C4-2B (cell line): Measurements from ENCODE around the gene UXT.

Experiments
- H3K27ac ChIP-seq: fragments of 450-650 bp; 2 replicates; pipeline ENCODE4 v1.5.1; 2017
- ZFX ChIP-seq: fragments of 450-650 bp; IDR thresholded peaks from 2 replicates; pipeline ENCODE4 v1.6.1; 2017
- TF ChIP-seq, protein P1 (sequence below): fragments of 450-650 bp; conservative IDR thresholded peaks from 2 replicates; pipeline ENCODE4 v1.5.1; 2017; ENCODE audit warnings: mild to moderate bottlenecking

Gene UXT

DNA sequence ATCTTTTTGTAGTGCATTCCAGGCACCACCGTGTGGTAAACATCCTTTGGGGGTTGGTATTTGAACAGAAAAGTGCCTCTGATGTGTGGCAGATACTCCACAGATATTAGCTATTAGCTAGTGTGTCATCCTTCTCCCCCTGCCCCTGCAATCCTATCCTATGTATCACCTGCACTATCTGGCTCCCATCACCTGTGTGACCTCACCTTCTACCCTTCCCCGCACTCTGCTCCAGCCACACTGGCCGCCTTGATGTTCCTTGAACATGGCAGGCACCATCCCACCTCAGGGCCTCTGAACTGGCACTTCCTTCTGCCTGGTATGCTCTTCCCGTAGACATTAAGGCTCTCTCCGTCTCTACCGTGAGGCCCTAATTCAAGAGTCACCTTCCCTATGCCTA is 12.3 kb downstream of the UXT start:
- no peak overlapping the region for H3K27ac ChIP-seq
- TF ChIP-seq, protein P1, sequence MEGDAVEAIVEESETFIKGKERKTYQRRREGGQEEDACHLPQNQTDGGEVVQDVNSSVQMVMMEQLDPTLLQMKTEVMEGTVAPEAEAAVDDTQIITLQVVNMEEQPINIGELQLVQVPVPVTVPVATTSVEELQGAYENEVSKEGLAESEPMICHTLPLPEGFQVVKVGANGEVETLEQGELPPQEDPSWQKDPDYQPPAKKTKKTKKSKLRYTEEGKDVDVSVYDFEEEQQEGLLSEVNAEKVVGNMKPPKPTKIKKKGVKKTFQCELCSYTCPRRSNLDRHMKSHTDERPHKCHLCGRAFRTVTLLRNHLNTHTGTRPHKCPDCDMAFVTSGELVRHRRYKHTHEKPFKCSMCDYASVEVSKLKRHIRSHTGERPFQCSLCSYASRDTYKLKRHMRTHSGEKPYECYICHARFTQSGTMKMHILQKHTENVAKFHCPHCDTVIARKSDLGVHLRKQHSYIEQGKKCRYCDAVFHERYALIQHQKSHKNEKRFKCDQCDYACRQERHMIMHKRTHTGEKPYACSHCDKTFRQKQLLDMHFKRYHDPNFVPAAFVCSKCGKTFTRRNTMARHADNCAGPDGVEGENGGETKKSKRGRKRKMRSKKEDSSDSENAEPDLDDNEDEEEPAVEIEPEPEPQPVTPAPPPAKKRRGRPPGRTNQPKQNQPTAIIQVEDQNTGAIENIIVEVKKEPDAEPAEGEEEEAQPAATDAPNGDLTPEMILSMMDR = no peak
- TF ChIP-seq ZFX = no peak

DNA sequence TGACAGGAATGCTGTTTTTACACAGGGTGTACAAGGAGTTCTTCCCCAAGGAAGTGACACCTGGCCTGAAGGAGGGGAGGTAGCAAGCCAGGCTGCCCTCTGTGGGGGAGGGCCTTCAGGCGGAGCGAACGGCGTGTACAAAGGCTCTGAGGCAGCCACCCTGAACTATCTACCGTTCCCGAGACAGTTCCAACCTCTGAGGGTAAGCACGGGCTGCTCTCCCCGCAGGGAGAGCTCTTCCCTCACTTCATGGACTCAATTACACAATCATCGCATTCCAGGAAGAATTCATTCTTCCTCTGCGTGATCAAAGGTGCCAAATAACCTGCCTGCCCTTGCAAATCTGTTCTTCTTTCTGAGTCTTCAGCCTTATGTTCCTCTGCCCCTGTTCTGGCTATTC is 13.4 kb downstream of the UXT start:
- no peak overlapping the region for H3K27ac ChIP-seq
- TF ChIP-seq, protein P1 = no peak
- no peak for TF ChIP-seq ZFX

DNA sequence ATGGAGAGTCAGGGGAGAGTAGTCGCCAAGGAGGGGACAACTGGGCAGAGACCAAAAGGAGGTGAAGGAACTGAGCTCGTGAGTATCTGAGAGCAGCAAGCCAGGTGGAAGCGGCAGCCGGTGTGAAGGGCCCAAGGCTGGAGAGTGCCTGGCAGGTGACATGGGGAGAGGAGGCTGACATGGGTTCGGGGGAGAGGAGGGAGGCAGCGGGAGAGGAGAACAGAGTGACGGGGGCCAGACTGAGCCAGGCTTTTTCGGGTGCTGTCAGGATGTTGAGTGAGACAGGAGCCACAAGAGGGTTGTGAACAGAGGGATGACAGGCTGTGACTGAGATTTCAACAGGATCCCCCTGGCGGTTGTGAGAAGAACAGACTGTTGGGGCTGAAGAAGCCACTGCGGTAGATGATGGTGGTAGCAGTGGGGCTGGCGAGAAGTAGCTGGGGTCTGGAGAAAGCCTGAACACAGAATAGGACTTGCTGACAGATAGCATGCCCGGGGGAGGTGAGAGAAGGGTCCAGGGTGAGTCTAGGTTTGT is 14.4 kb downstream of the UXT start:
- TF ChIP-seq ZFX = no peak
- TF ChIP-seq, protein P1 = peak; percentile 21; the same call in 1 of the 2 replicates
- H3K27ac ChIP-seq = no peak overlapping the region

DNA sequence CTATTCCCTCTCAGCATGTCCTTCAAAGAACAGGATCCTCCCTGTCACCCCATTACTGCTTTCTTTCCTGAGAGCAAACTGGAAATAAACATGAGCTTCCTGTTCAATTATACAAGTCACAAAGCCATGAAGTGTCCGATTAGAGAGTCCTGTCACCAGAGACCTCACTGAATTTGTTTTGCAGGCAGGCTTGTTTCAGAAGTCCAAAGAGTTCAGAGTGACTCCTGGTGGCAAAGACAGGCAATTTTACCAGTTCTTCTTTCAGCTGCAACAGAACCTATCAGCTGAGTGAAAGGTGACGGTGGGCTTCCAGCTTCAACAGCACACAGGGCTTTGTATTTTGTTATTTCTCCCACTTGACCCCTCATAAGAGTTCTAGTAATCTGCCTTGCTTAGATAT is 15.1 kb downstream of the UXT start:
- H3K27ac ChIP-seq = no peak overlapping the region
- TF ChIP-seq, protein P1 = 0 out of 2 replicates have a peak, but pooled peaks have one; percentile 3
- no peak for TF ChIP-seq ZFX

DNA sequence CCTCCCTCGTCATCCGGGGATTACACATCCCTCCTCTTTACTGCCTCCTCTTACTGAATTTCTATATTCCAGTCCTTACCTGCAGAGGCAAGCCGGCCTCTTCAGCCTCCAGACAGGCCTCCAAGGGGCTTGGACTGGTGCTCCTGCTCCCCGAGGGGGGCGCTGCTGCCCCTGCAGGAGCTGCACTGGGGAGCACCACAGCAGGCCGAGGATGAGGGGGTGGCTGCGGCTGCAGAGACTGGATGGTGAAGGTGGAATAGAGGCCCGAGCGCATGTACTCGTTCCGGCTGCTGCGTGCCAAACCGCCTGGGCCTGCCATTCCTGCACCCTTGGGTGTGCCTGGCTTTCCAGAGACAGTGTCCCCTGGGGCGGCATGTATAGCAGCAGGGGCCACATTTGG is 20.2 kb downstream of the UXT start:
- TF ChIP-seq ZFX = no peak
- TF ChIP-seq, protein P1 = no peak
- no peak overlapping the region for H3K27ac ChIP-seq

DNA sequence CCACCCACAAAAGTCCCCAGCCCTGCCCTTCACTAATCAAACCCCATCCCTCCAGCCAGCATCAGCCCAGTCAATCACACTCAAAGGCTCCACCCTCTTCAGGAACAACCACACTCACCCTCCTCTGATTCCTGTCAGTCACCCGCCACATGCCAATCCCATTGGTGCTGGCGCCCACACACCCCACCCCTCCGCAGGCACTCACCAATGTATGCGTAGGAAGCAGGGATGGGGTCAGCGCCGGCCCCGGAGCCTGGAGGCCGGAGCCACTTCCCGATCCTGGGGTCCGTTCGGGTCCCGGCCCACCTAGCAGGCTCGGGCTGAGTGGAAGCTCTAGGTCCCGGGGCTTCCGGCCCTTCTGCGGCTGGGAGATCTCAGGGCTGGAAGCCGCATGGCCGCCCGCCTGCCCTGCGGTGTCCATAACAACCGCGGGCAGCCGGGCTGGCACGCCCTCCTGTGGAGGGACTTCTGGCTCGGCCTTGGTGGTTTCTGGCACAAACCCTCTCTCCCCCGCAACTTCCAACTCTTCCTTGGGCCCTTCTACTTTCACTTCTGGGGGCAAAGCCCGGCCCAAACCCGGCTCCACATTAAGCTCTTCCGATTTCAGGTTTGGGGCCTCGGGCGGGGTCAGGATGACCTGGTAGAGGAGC is 21.3 kb downstream of the UXT start:
- no peak overlapping the region for H3K27ac ChIP-seq
- TF ChIP-seq, protein P1 = no peak
- no peak for TF ChIP-seq ZFX

DNA sequence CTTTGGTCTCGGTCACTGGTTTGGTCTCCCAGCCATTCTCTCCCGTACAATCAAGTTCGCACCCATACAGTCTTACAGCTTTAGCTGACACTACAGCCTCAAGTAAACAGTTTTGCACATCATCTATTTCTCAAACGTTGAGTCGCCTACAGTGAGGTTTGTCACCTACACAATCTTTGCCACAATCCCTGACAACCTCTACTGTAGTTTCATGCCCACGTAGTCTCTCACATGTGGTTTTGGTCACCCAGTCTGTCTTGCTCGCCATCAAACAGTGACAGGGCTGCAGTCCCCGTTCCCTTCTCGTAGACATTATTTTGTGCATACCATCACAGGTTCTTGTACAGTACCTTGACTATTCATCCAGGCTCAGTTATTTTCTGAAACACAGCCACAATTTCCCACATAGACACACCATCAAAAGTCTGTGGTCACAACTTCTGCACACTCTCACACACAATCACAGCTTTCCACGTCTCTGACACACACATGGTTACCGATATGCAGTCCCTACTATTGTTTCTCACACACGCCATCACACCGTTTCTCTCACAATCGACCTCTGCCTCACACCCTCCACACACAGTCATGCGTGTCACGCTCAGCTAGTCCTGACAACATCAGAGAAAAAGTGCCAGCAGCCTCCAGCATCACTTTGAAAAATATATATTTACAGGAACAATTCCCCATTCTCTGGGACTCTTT is 24.0 kb downstream of the UXT start:
- no peak for TF ChIP-seq ZFX
- TF ChIP-seq, protein P1 = no peak
- H3K27ac ChIP-seq = no peak overlapping the region
